Testis (tissue), 2 donors: ENCODE data around the gene HAS3.
A peak's percentile ranks its signal among the peaks of the same experiment; 100 is the strongest.

Experiments
- POLR2A ChIP-seq: fragments of 450-650 bp; IDR thresholded peaks from one replicate; pipeline ENCODE4 v1.6.1; 2017; ENCODE audit warnings: antibody characterized with exemption, mild to moderate bottlenecking, moderate library complexity
- TF ChIP-seq, protein P1 (sequence below), 3 experiments: fragments of 450-650 bp in 2 of 3; fragments of 200-600 bp in 1 of 3; sonication (generic) in 1 of 3; IDR thresholded peaks; one replicate each; pipeline ENCODE4 v1.5.1; 2016 to 2019; ENCODE audit warnings: antibody characterized with exemption in 3 of 3, mild to moderate bottlenecking in 2 of 3, moderate library complexity in 1 of 3

DNA sequence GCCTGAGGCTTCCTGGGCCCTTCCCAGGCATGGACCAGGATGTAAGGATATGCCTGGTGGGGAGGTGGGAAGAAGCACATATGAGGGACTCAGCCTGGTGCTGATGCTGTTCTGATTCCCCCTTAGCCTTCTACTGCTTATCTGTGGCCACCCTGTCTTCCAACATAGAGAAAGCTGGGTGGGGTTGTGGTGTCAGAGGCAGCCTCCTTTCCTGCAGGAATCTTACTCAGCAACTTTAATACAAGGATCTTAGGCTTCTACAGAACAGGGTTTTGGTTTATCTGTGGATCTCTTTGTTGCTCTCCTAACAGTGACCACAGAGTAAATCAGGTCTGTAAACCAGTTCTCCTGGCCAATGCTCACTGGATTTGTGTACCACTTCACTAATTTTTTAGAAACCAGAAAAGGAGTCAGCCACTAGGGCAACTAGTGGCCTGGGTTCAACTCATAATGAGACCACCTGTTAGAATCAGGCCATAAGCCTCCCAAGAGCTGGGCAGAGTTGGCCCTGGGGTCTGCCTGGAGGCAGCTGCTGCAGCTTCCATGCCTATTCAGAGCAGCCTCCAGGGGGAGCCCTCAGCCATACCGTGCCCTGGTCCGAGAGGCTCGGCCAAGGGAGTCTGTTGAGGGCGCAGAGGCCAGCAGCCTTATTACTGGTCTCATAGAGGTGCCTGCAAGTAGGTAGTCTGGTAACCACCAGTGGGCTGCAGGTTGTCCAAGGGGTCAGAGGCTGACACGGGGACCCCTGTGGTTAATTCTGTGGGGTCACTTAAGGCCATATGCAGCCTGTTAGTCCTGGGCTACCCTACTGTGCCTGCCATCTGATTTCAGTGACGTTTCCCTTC is 7.1 kb downstream of the HAS3 start:
- TF ChIP-seq POLR2A = no peak
- TF ChIP-seq, protein P1, sequence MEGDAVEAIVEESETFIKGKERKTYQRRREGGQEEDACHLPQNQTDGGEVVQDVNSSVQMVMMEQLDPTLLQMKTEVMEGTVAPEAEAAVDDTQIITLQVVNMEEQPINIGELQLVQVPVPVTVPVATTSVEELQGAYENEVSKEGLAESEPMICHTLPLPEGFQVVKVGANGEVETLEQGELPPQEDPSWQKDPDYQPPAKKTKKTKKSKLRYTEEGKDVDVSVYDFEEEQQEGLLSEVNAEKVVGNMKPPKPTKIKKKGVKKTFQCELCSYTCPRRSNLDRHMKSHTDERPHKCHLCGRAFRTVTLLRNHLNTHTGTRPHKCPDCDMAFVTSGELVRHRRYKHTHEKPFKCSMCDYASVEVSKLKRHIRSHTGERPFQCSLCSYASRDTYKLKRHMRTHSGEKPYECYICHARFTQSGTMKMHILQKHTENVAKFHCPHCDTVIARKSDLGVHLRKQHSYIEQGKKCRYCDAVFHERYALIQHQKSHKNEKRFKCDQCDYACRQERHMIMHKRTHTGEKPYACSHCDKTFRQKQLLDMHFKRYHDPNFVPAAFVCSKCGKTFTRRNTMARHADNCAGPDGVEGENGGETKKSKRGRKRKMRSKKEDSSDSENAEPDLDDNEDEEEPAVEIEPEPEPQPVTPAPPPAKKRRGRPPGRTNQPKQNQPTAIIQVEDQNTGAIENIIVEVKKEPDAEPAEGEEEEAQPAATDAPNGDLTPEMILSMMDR (IDR thresholded peaks at IDR 0.05) = peak in 2 of 3 experiments; percentile 51 to 66
